Esophagus (tissue), 2 donors: ENCODE data around the gene STUM. TPM values are rescaled to one million over a fixed set of nuclear protein-coding genes. Genes with fewer than 3 reads are reported as not detected.
"Not testable (repeated sequence)": the region's sequence is repeated elsewhere in the genome, so short reads cannot be mapped to it uniquely, and the experiment has no call there.

Source experiments
- H3K27ac ChIP-seq, 2 donors: one replicate each; pipeline ENCODE4 v1.5.1; 2013; ENCODE audit warnings: low read depth in 2 of 2, mild to moderate bottlenecking in 2 of 2, inconsistent platforms in 1 of 2, low read length in 1 of 2, moderate library complexity in 1 of 2
- H3K27me3 ChIP-seq, 2 donors: one replicate each; pipeline ENCODE4 v1.6.1; 2013; ENCODE audit warnings: low read length in 2 of 2, control low read depth in 1 of 2, mild to moderate bottlenecking in 1 of 2; ENCODE audit not compliant: insufficient read depth in 2 of 2, control insufficient read depth in 1 of 2
- H3K36me3 ChIP-seq, 2 donors: one replicate each; pipeline ENCODE4 v1.6.1; 2013; ENCODE audit warnings: low read length in 1 of 2; ENCODE audit not compliant: control insufficient read depth in 2 of 2, insufficient read depth in 2 of 2
- H3K4me1 ChIP-seq, 2 donors: one replicate each; pipeline ENCODE4 v1.6.1; 2013; ENCODE audit warnings: low read length in 1 of 2; ENCODE audit not compliant: control insufficient read depth in 2 of 2, insufficient read depth in 2 of 2
- H3K4me3 ChIP-seq, 2 donors: one replicate each; pipeline ENCODE4 v1.5.1; 2013; ENCODE audit warnings: low read length in 2 of 2, mild to moderate bottlenecking in 2 of 2, low read depth in 1 of 2, moderate library complexity in 1 of 2
- H3K9me3 ChIP-seq, 2 donors: one replicate each; pipeline ENCODE4 v1.6.1; 2013; ENCODE audit warnings: mild to moderate bottlenecking in 2 of 2, low read depth in 1 of 2, low read length in 1 of 2, moderate library complexity in 1 of 2; ENCODE audit not compliant: control insufficient read depth in 2 of 2, insufficient read depth in 1 of 2
- WGBS, 2 donors: extraction: QIAGEN DNeasy Blood & Tissue Kit; methylation state at CpG; one replicate each; pipeline ENCODE4 v1.1.7; 2013; 5-methylcytosine and 5-hydroxymethylcytosine counted together
- polyA plus RNA-seq, 2 donors: library from polyadenylated mRNA; stranded (reverse); fragments of 200-250 nt; gene quantifications; one replicate each; pipeline ENCODE4 v1.2.3, GENCODE V29; 2013
- donor health status: healthy with polysubstance abuse.
- donor health status: Bipolar disorder and iron deficiency.

STUM gene
- polyA plus RNA-seq, 2 donors, result 0.61 to 2.1 TPM

GRCh38 chr1:226616636-226617035 is 68.1 kb downstream of the STUM start:
- Histone ChIP-seq H3K4me3 (no peak overlapping the region), H3K27ac (no peak overlapping the region), H3K36me3 (no peaks in the 10 kb centered on the region), H3K27me3 (no peaks in the 10 kb centered on the region), H3K9me3 (peaks cover 0 to 2% of the 10 kb centered on the region in 2 donors), H3K4me1 (no peaks in the 10 kb centered on the region)
- 74 to 91% methylated on average over 1 of the region's 1 CpG for WGBS, 2 donors

DNA sequence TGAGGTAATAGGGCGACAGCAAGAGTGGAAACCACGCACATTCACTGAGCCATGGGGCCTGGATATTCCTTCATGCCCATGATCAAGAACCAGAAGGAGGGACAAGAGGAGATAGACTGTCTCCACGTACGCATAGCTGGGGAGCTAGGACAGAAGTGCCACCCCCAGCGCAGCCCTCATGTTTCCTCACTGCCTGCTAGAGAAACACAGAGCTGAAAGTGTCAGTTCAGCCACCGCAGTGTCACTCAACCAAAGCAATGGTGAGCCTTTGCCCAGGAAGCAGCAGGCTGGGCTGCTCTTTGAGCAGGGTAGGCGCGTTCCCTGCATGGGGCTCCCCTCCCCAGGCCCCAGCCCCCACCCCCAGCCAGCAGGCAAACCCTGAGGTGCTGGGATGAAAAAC is 68.5 kb downstream of the STUM start:
- WGBS, 2 donors, result 93 to 94% methylated on average over 8 of the region's 8 CpGs
- Histone ChIP-seq H3K4me1 (no peaks in the 10 kb centered on the region), H3K27me3 (no peaks in the 10 kb centered on the region), H3K27ac (no peak overlapping the region), H3K4me3 (no peak overlapping the region), H3K36me3 (no peaks in the 10 kb centered on the region), H3K9me3 (peaks cover 0 to 2% of the 10 kb centered on the region in 2 donors)

DNA sequence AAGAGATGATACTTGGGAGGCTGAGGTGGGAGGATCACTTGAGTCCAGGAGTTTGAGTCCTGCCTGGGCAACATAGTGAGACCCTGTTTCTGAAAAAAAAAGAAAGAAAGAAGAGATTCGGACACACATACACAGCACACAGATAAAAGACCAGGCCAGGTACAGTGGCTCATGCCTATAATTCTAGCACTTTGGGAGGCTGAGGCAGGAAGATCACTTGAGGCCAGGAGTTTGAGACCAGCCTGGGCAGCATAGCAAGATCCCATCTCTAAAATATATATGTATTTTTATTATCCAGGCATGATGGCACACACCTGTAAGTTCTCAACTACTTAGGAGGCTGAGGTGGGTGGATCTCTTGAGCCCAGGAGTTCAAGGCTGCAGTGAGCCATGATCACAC is 69.2 kb downstream of the STUM start:
- not testable (repeated sequence) for H3K4me3 ChIP-seq, H3K27ac ChIP-seq, H3K27me3 ChIP-seq, H3K9me3 ChIP-seq, H3K4me1 ChIP-seq, H3K36me3 ChIP-seq
- 93 to 94% methylated on average over 1 of the region's 1 CpG for WGBS, 2 donors

- Histone ChIP-seq H3K4me3 (no peak overlapping the region), H3K9me3 (peaks cover 2 to 3% of the 10 kb centered on the region in 2 donors), H3K27me3 (no peaks in the 10 kb centered on the region), H3K4me1 (no peaks in the 10 kb centered on the region), H3K27ac (no peak overlapping the region), H3K36me3 (no peaks in the 10 kb centered on the region)
- 79 to 85% methylated on average over 5 of the region's 5 CpGs for WGBS, 2 donors
Measured at GRCh38 chr1:226618380-226618779, 69.8 kb downstream of the STUM start.

DNA sequence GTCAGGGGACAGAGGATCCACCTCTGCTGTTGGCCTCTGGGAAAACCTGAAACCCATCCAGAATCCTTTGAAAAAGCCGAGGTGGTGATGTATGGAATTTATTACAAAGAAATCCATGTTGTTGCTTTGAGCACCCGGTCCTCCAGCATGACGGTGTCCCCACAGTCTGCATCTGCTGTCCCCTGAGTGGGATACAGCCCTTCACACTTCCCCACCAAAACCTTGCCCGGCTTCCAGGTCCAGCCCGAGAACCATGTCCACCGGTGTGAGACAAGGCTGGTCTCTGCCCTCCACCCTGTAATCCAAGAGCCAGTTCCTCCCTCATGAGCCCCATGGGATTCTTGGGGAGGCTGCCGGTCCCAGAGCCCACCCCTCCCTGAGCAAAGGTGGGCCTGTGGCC is 70.5 kb downstream of the STUM start:
- no peaks in the 10 kb centered on the region for H3K4me1 ChIP-seq
- H3K4me3 ChIP-seq, result no peak overlapping the region
- no peaks in the 10 kb centered on the region for H3K27me3 ChIP-seq
- no peak overlapping the region for H3K27ac ChIP-seq
- no peaks in the 10 kb centered on the region for H3K36me3 ChIP-seq
- 90 to 91% methylated on average over 7 of the region's 7 CpGs for WGBS, 2 donors
- peaks cover 2 to 3% of the 10 kb centered on the region in 2 donors for H3K9me3 ChIP-seq

GRCh38 chr1:226622012-226622411 is 73.4 kb downstream of the STUM start:
- no peaks in the 10 kb centered on the region for H3K36me3 ChIP-seq
- no peak overlapping the region for H3K27ac ChIP-seq
- no peaks in the 10 kb centered on the region for H3K27me3 ChIP-seq
- H3K4me3 ChIP-seq, result no peak overlapping the region
- no peaks in the 10 kb centered on the region for H3K4me1 ChIP-seq
- H3K9me3 ChIP-seq, result peaks cover 2 to 3% of the 10 kb centered on the region in 2 donors

- H3K27me3 ChIP-seq, result no peaks in the 10 kb centered on the region
- no peak overlapping the region for H3K27ac ChIP-seq
- H3K4me3 ChIP-seq, result no peak overlapping the region
- no peaks in the 10 kb centered on the region for H3K4me1 ChIP-seq
- no peaks in the 10 kb centered on the region for H3K36me3 ChIP-seq
- 53 to 68% methylated on average over 5 of the region's 5 CpGs for WGBS, 2 donors
- H3K9me3 ChIP-seq, result peaks cover 0 to 3% of the 10 kb centered on the region in 2 donors
Measured at GRCh38 chr1:226624526-226624925, 76.0 kb downstream of the STUM start.

DNA sequence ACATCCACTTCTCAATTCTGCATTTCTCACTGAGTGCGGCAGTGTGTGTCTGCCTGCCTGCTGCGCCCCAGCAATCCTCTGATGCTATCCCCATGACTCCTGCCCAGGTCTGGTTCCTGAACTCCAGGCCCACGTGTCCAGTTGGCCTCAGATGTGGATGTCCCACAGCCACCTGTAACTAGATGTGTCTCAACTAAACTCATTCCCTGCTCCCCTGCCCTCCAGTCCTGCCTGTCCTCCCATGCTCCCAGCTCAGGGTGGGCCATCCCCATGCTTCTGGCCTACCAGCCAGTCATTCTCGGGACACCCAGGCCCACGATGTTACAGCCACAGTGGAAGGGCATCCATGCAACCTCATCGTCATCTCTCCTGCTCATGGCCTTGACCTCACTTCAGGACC is 76.8 kb downstream of the STUM start:
- no peak overlapping the region for H3K4me3 ChIP-seq
- 88 to 92% methylated on average over 6 of the region's 6 CpGs for WGBS, 2 donors
- no peaks in the 10 kb centered on the region for H3K27me3 ChIP-seq
- H3K9me3 ChIP-seq, result peaks cover 0 to 3% of the 10 kb centered on the region in 2 donors
- H3K27ac ChIP-seq, result peak overlapping the region in 1 of 2 donors; percentile 11
- no peaks in the 10 kb centered on the region for H3K36me3 ChIP-seq
- H3K4me1 ChIP-seq, result no peaks in the 10 kb centered on the region

DNA sequence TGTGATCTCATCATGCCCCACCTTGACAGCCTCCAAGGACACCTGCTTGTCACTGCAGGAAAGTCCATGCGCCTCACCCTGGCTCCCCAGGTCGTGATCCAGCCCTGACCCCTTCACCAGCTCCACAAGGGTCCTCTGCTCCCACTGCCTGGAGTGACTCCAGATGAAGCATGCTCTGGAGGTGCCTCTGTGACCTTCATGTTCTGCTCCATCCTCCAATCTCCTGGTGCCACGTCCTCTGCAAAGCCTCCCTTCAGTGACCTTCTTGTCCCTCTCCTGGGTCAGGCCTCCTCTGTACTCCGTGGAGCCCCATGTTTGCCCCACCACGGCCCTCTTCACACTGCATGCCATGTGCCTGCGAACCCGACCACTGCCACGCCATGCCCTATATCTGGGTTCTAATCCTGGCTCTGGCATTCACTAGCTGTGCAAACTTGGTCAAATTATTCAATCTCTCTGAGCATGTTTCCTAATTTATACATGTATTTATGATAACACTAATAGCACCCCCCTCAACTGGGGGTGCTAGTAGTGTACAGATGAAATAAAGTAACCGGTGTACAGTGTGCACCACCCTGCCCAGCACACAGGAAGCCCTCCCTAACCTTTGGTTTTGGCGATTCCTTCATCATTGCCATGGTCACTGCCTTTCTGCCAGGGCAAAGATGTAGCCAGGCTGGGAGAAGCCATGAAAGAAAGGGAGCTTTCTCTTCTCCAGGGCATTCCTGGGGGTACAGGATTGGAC is 77.4 kb downstream of the STUM start:
- Histone ChIP-seq H3K4me1 (no peaks in the 10 kb centered on the region), H3K4me3 (no peak overlapping the region), H3K27me3 (no peaks in the 10 kb centered on the region), H3K27ac (peak overlapping the region in 1 of 2 donors; percentile 57), H3K36me3 (no peaks in the 10 kb centered on the region), H3K9me3 (peaks cover 0 to 3% of the 10 kb centered on the region in 2 donors)
- 76 to 77% methylated on average over 10 of the region's 10 CpGs for WGBS, 2 donors

GRCh38 chr1:226626577-226626956 is 78.0 kb downstream of the STUM start:
- 2 to 10% methylated on average over 11 of the region's 11 CpGs for WGBS, 2 donors
- peak overlapping the region; percentile 5 to 57 for H3K27ac ChIP-seq
- no peaks in the 10 kb centered on the region for H3K36me3 ChIP-seq
- no peak overlapping the region for H3K4me3 ChIP-seq
- H3K9me3 ChIP-seq, result peaks cover 0 to 3% of the 10 kb centered on the region in 2 donors
- no peaks in the 10 kb centered on the region for H3K27me3 ChIP-seq
- no peaks in the 10 kb centered on the region for H3K4me1 ChIP-seq
